Neural crest cell (in vitro differentiated cells): ENCODE data around the gene TANGO2. TPM values are rescaled to one million over a fixed set of nuclear protein-coding genes. Genes with fewer than 3 reads are reported as not detected.

Experiments
- DNase-seq: peaks from one replicate; pipeline ENCODE4 v3.0.0; 2021; ENCODE audit warnings: low read depth, mixed read lengths, low spot score
- H3K27ac Mint-ChIP-seq: one replicate; pipeline ENCODE4 v1.8.0; 2021; ENCODE audit warnings: mild to moderate bottlenecking, mixed read lengths; ENCODE audit not compliant: unreplicated experiment
- H3K27me3 Mint-ChIP-seq: 2 replicates; pipeline ENCODE4 v1.8.0; 2021; ENCODE audit warnings: low read depth, mild to moderate bottlenecking, mixed read lengths
- H3K36me3 Mint-ChIP-seq: 2 replicates; pipeline ENCODE4 v1.8.0; 2021; ENCODE audit warnings: low read depth, mild to moderate bottlenecking, mixed read lengths
- H3K4me1 Mint-ChIP-seq: 2 replicates; pipeline ENCODE4 v1.8.0; 2021; ENCODE audit warnings: mixed read lengths
- H3K4me3 Mint-ChIP-seq: one replicate; pipeline ENCODE4 v1.8.0; 2021; ENCODE audit warnings: mild to moderate bottlenecking, mixed read lengths
- H3K9me3 Mint-ChIP-seq: 2 replicates; pipeline ENCODE4 v1.8.0; 2021; ENCODE audit warnings: mixed read lengths
- CTCF ChIP-seq: fragments of 200-600 bp; sonication (generic); conservative IDR thresholded peaks from 2 replicates; pipeline ENCODE4 v1.5.0; 2021; ENCODE audit warnings: antibody characterized with exemption, mild to moderate bottlenecking
- total RNA-seq: library from RNA; stranded (reverse); gene quantifications from 2 replicates; pipeline ENCODE4 v1.2.1, GENCODE V29; 2021

Gene TANGO2
- total RNA-seq, 1 donor from 2014 or later: 13.4 TPM

DNA sequence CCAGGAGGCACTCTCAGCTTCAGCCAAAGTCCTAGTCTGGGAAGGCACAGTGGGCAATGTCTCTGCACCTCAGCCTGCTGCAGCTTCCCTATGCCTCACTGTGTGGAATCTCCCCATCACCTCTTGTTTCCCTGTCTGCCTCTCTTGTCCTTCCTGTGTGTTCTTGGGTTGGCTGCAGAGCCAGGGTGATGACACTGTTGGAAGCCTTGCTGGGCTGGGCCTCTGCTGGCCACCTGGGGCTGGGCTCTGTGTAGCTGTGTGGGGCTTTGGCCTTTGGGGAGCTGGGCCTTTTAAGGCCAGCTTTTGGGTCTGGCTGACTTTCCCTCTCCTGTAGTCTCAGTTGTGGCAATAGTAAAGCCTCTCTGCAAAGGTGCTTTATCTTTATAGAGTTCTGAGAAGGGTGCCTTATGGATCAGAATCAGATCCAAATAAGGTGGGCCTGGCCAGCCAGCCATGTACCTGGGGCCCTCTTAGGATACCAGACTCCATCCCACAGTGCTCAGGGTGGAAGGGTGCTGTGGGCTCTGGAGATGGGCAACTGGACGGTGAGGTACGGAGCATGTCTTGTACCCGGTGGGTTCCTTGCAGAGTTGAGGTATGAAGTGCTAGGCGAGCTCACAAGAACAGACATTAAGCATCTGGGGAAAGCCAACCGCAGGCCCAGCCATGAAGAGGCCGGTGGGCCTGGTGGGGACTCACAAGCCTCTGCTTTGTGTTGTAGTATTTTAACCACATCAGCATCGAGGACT, 84.7 kb downstream of the TANGO2 start:
- Mint-ChIP-seq H3K36me3 (peaks cover 13% of the 10 kb centered on the region), H3K4me1 (no peaks in the 10 kb centered on the region), H3K4me3 (no peak overlapping the region), H3K27ac (no peak overlapping the region), H3K9me3 (no peaks in the 10 kb centered on the region), H3K27me3 (peaks cover 5% of the 10 kb centered on the region)
- no peak for TF ChIP-seq CTCF
- DNase-seq: no peak

DNA sequence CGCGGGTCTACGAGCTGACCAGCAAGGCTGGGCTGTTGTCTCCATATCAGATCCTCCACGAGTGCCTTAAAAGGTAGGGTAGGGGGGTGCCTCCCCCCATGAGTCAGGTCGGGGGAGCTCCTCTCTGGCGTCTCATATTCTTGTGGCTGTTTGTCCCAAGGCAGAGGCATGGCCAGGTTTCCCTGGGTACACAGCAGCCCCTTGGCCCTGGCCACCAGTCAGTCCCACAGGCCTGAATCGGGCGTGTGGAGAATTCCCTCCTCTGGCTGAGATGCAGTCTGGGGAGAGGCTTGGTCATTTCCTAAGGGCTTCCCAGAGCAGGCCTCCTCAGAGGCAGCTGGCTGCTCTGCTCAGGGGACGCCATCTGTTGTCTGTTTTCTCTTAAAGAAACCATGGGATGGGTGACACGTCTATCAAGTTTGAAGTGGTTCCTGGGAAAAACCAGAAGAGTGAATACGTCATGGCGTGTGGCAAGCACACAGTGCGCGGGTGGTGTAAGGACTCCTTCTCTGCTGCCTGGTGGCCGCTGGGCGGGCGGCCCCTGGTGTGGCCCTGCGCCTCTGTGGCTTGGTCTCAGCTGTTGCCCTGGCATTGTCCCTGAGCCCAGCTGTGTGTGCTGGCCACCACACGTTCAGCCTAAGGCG, 85.4 kb downstream of the TANGO2 start:
- no peak for DNase-seq
- H3K36me3 Mint-ChIP-seq: peaks cover 13% of the 10 kb centered on the region
- no peaks in the 10 kb centered on the region for H3K9me3 Mint-ChIP-seq
- peaks cover 6% of the 10 kb centered on the region for H3K4me1 Mint-ChIP-seq
- H3K27me3 Mint-ChIP-seq: peaks cover 9% of the 10 kb centered on the region
- H3K4me3 Mint-ChIP-seq: no peak overlapping the region
- H3K27ac Mint-ChIP-seq: no peak overlapping the region
- no peak for TF ChIP-seq CTCF

GRCh38 chr22:20106849-20107237, 85.9 kb downstream of the TANGO2 start:
- peaks cover 9% of the 10 kb centered on the region for H3K27me3 Mint-ChIP-seq
- H3K4me3 Mint-ChIP-seq: no peak overlapping the region
- DNase-seq: no peak
- H3K4me1 Mint-ChIP-seq: peaks cover 7% of the 10 kb centered on the region
- TF ChIP-seq CTCF: no peak
- H3K27ac Mint-ChIP-seq: no peak overlapping the region
- no peaks in the 10 kb centered on the region for H3K9me3 Mint-ChIP-seq
- peaks cover 13% of the 10 kb centered on the region for H3K36me3 Mint-ChIP-seq

GRCh38 chr22:20107471-20107901, 86.6 kb downstream of the TANGO2 start:
- DNase-seq: no peak
- no peak for TF ChIP-seq CTCF
- Mint-ChIP-seq H3K27me3 (peaks cover 9% of the 10 kb centered on the region), H3K9me3 (no peaks in the 10 kb centered on the region), H3K4me1 (peaks cover 7% of the 10 kb centered on the region), H3K27ac (peak overlapping the region; percentile 81), H3K36me3 (peaks cover 12% of the 10 kb centered on the region), H3K4me3 (peak overlapping the region; percentile 72)

GRCh38 chr22:20107951-20108756, 87.2 kb downstream of the TANGO2 start:
- peak overlapping the region; percentile 72 for H3K4me3 Mint-ChIP-seq
- H3K4me1 Mint-ChIP-seq: peaks cover 7% of the 10 kb centered on the region
- H3K36me3 Mint-ChIP-seq: peaks cover 12% of the 10 kb centered on the region
- no peaks in the 10 kb centered on the region for H3K9me3 Mint-ChIP-seq
- DNase-seq: no peak
- peaks cover 9% of the 10 kb centered on the region for H3K27me3 Mint-ChIP-seq
- peak overlapping the region; percentile 81 for H3K27ac Mint-ChIP-seq
- TF ChIP-seq CTCF: no peak
